SK-N-SH (cell line): ENCODE measurements around the gene TNPO2. TPM values are rescaled to one million over a fixed set of nuclear protein-coding genes. Genes with fewer than 3 reads are reported as not detected.

Source experiments
- CTCF ChIA-PET: fragments of 300-600, 350-600 bp; formaldehyde crosslinking; extraction: SDS; loops from one replicate; lab custom pipeline; 2021; lab: Yijun Ruan, JAX
- POLR2A ChIA-PET: fragments of 350-600 bp; sonication (Branson Sonifier 250); formaldehyde crosslinking; extraction: SDS; loops from one replicate; lab custom pipeline; 2020; ENCODE audit warnings: antibody characterized with exemption, inconsistent platforms; lab: Yijun Ruan, JAX
- DNase-seq: peaks from one replicate; pipeline ENCODE4 v3.0.0; 2012
- H2AFZ ChIP-seq: fragments of 200-600 bp; sonication (generic); 2 replicates; pipeline ENCODE4 v1.8.1; 2016; ENCODE audit warnings: antibody characterized with exemption, mild to moderate bottlenecking, low read depth
- H3F3A ChIP-seq: fragments of 200-600 bp; sonication (generic); replicated peaks from 2 replicates; pipeline ENCODE3; 2016; ENCODE audit warnings: antibody characterized with exemption, mild to moderate bottlenecking; ENCODE audit not compliant: insufficient read depth
- H3K27ac ChIP-seq, 2 experiments: fragments of 200-500 bp in 1 of 2; fragments of 200-600 bp in 1 of 2; sonication (Bioruptor generic) in 1 of 2; sonication (generic), shearing (Covaris generic) in 1 of 2; 2 replicates each; pipeline versions ENCODE4 v1.5.1 to v1.6.1; 2014 to 2016; ENCODE audit warnings: low read depth in 2 of 2, inconsistent platforms in 1 of 2, low read length in 1 of 2, mild to moderate bottlenecking in 1 of 2, mixed read lengths in 1 of 2
- H3K27me3 ChIP-seq: fragments of 200-600 bp; sonication (generic), shearing (Covaris generic); 2 replicates; pipeline ENCODE4 v1.6.1; 2016; ENCODE audit warnings: mixed run types; ENCODE audit not compliant: insufficient read depth
- H3K36me3 ChIP-seq, 2 experiments: fragments of 200-500 bp in 1 of 2; fragments of 200-600 bp in 1 of 2; sonication (Bioruptor generic) in 1 of 2; sonication (generic) in 1 of 2; replicated peaks in 1 of 2; 2 replicates each; pipeline versions ENCODE3 to v1.5.1; 2014 to 2016; ENCODE audit warnings: low read length in 1 of 2, mild to moderate bottlenecking in 1 of 2; ENCODE audit not compliant: insufficient read depth in 2 of 2, control insufficient read depth in 1 of 2
- H3K4me1 ChIP-seq, 2 experiments: fragments of 200-500 bp in 1 of 2; fragments of 200-600 bp in 1 of 2; sonication (Bioruptor generic) in 1 of 2; sonication (generic), shearing (Covaris generic) in 1 of 2; 2 replicates each; pipeline versions ENCODE4 v1.5.1 to v1.6.1; 2014 to 2016; ENCODE audit warnings: low read depth in 1 of 2, low read length in 1 of 2, mixed run types in 1 of 2; ENCODE audit not compliant: insufficient read depth in 2 of 2, control insufficient read depth in 1 of 2
- H3K4me2 ChIP-seq: fragments of 200-600 bp; sonication (generic), shearing (Covaris generic); 2 replicates; pipeline ENCODE4 v1.6.1; 2017; ENCODE audit warnings: mixed run types
- H3K4me3 ChIP-seq, 2 experiments: fragments of 200-500 bp in 1 of 2; fragments of 200-600 bp in 1 of 2; sonication (Bioruptor generic) in 1 of 2; sonication (generic), shearing (Covaris generic) in 1 of 2; 2 replicates each; pipeline versions ENCODE4 v1.5.1 to v1.8.1; 2014 to 2016; ENCODE audit warnings: low read depth in 2 of 2, inconsistent platforms in 1 of 2, low read length in 1 of 2, mild to moderate bottlenecking in 1 of 2, mixed read lengths in 1 of 2, moderate library complexity in 1 of 2
- H3K79me2 ChIP-seq: fragments of 200-600 bp; sonication (generic); 2 replicates; pipeline ENCODE4 v1.8.1; 2017; ENCODE audit warnings: mild to moderate bottlenecking; ENCODE audit not compliant: insufficient read depth
- H3K9ac ChIP-seq: fragments of 200-600 bp; sonication (generic); 2 replicates; pipeline ENCODE4 v1.6.1; 2017; ENCODE audit warnings: mixed run types
- H3K9me2 ChIP-seq: fragments of 200-600 bp; sonication (generic); 2 replicates; pipeline ENCODE4 v1.6.1; 2017; ENCODE audit warnings: mixed run types
- H3K9me3 ChIP-seq: fragments of 200-600 bp; sonication (generic); 2 replicates; pipeline ENCODE4 v1.6.1; 2017; ENCODE audit warnings: mixed run types, mild to moderate bottlenecking, moderate library complexity
- H4K20me1 ChIP-seq: fragments of 200-600 bp; sonication (generic); 2 replicates; pipeline ENCODE4 v1.6.1; 2017; ENCODE audit warnings: mild to moderate bottlenecking, mixed run types; ENCODE audit not compliant: insufficient read depth
- NFIC ChIP-seq: IDR thresholded peaks from 2 replicates; pipeline ENCODE4 v1.4.0; 2012; ENCODE audit warnings: borderline replicate concordance
- TCF12 ChIP-seq: IDR thresholded peaks from 2 replicates; pipeline ENCODE4 v1.4.0; 2012
- YY1 ChIP-seq: IDR thresholded peaks from 2 replicates; pipeline ENCODE4 v1.4.0; 2012; ENCODE audit warnings: low read depth, mild to moderate bottlenecking
- WGBS: methylation state at CpG from one replicate; pipeline ENCODE4 v1.1.6; 2017; ENCODE audit warnings: low lambda C conversion rate; 5-methylcytosine and 5-hydroxymethylcytosine counted together
- polyA plus RNA-seq, 3 experiments: library from polyadenylated mRNA; depleted of rRNA; stranded (reverse); fragments of >200 nt; gene quantifications; 2 replicates each; pipeline ENCODE4 v1.2.3, GENCODE V29; 2012
- TF ChIP-seq, protein P1 (sequence below): fragments of 200-600 bp; sonication (generic); IDR thresholded peaks from 2 replicates; pipeline ENCODE4 v1.6.1; 2017; ENCODE audit warnings: antibody characterized with exemption, mild to moderate bottlenecking, moderate library complexity
- TF ChIP-seq, protein P2 (sequence below): IDR thresholded peaks from 2 replicates; pipeline ENCODE4 v1.4.0; 2012; ENCODE audit warnings: low read depth, borderline replicate concordance
- TF ChIP-seq, protein P3 (sequence below): IDR thresholded peaks from 2 replicates; pipeline ENCODE4 v1.4.0; 2012; ENCODE audit warnings: low read depth
- TF ChIP-seq, protein P4 (sequence below): fragments of 150-350 bp; IDR thresholded peaks from 2 replicates; pipeline ENCODE4 v1.6.1; 2017; ENCODE audit warnings: antibody characterized with exemption, low read length, low read depth, borderline replicate concordance
- TF ChIP-seq, protein P5 (sequence below): IDR thresholded peaks from 2 replicates; pipeline ENCODE4; 2012

The TNPO2 gene
- polyA plus RNA-seq, 1 of the 3 experiments (the other 2 are of a cell fraction), result 82.4 TPM

DNA sequence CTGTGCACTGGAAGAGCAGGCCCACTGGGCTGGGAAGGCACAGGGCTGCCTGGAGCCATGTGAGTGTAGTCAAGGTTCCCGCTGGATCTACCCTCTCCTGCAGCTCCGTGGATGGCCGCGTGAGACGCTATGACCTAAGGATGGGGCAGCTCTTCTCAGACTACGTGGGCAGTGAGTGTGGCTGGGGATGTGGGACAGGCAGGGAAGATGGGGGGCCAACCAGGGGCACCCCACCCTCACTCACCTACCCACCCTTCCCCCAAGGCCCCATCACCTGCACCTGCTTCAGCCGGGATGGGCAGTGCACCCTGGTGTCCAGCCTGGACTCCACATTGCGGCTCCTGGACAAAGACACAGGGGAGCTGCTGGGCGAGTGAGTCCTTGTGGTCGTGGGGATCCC is 51.0 kb downstream of the TNPO2 start:
- Histone ChIP-seq H3K36me3 (peaks cover 32 to 39% of the 10 kb centered on the region in 2 experiments), H3F3A (peaks cover 34% of the 10 kb centered on the region), H3K9me2 (no peaks in the 10 kb centered on the region), H3K4me3 (no peak overlapping the region), H3K4me1 (peaks cover 5 to 18% of the 10 kb centered on the region in 2 experiments; a peak in 2 of 4 replicates), H3K4me2 (no peak overlapping the region), H3K79me2 (peaks cover 42% of the 10 kb centered on the region)
- CTCF ChIA-PET, result interaction anchor here (0.6 to 2.6 kb wide), 28 partner anchors 8 to 1329 kb away, joined by 3 to 21 read pairs (median 4); partner anchors contain the start of genes DHPS, FBXW9 and ZNF564
- TF ChIP-seq, protein P1, sequence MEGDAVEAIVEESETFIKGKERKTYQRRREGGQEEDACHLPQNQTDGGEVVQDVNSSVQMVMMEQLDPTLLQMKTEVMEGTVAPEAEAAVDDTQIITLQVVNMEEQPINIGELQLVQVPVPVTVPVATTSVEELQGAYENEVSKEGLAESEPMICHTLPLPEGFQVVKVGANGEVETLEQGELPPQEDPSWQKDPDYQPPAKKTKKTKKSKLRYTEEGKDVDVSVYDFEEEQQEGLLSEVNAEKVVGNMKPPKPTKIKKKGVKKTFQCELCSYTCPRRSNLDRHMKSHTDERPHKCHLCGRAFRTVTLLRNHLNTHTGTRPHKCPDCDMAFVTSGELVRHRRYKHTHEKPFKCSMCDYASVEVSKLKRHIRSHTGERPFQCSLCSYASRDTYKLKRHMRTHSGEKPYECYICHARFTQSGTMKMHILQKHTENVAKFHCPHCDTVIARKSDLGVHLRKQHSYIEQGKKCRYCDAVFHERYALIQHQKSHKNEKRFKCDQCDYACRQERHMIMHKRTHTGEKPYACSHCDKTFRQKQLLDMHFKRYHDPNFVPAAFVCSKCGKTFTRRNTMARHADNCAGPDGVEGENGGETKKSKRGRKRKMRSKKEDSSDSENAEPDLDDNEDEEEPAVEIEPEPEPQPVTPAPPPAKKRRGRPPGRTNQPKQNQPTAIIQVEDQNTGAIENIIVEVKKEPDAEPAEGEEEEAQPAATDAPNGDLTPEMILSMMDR, result no peak
- TF ChIP-seq TCF12 (no peak), NFIC (no peak)
- TF ChIP-seq, protein P2, sequence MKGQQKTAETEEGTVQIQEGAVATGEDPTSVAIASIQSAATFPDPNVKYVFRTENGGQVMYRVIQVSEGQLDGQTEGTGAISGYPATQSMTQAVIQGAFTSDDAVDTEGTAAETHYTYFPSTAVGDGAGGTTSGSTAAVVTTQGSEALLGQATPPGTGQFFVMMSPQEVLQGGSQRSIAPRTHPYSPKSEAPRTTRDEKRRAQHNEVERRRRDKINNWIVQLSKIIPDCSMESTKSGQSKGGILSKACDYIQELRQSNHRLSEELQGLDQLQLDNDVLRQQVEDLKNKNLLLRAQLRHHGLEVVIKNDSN, result no peak
- TF ChIP-seq, protein P3, sequence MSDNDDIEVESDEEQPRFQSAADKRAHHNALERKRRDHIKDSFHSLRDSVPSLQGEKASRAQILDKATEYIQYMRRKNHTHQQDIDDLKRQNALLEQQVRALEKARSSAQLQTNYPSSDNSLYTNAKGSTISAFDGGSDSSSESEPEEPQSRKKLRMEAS, result no peak
- TF ChIP-seq, protein P4, sequence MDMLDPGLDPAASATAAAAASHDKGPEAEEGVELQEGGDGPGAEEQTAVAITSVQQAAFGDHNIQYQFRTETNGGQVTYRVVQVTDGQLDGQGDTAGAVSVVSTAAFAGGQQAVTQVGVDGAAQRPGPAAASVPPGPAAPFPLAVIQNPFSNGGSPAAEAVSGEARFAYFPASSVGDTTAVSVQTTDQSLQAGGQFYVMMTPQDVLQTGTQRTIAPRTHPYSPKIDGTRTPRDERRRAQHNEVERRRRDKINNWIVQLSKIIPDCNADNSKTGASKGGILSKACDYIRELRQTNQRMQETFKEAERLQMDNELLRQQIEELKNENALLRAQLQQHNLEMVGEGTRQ, result no peak
- TF ChIP-seq, all 33 proteins: peak for 0
- no peak for DNase-seq
- no peaks in the 10 kb centered on the region for H3K27me3 ChIP-seq
- POLR2A ChIA-PET, result interaction anchor here (0.7 kb wide), 1 partner anchor 613 kb away, joined by 3 read pairs; no protein-coding TSS in a partner anchor
- no peak overlapping the region for H2AFZ ChIP-seq
- WGBS, result 85% methylated on average over 10 of the region's 10 CpGs
- no peak overlapping the region for H3K27ac ChIP-seq
- H3K9me3 ChIP-seq, result no peaks in the 10 kb centered on the region
- peaks cover 12% of the 10 kb centered on the region for H4K20me1 ChIP-seq
- no peak overlapping the region for H3K9ac ChIP-seq

DNA sequence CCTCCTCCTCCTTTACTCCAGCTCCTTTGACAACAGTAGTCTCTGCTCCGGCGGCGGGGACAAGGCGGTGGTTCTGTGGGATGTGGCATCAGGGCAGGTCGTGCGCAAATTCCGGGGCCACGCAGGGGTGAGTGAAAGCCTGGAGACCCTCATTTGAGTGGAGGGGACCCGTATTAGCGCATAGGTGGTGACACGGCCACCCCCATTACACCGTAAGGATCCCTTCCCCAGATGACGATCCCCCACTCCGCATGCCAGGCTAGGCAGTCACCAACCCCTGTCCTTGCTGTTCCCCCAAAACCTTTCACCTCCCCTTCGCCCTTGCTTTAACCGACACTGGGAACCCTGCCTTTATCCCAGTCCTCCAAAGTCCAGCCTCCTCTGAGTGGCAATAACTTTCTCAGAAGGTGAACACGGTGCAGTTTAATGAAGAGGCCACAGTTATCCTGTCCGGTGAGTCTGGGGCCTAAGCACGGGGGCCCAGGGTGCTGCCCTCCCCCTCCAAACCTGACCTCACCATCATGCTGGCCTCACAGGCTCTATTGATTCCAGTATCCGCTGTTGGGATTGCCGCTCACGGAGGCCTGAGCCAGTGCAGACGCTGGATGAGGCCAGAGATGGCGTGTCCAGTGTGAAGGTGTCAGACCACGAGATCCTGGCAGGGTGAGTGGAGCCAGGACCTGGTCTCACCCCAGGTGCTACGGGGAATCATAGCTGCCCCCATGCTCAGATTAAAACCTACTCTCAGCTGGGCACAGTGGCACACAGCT is 53.4 kb downstream of the TNPO2 start:
- H3K4me1 ChIP-seq, result peaks cover 5 to 35% of the 10 kb centered on the region in 2 experiments; a peak in 2 of 4 replicates
- H3K4me3 ChIP-seq, result peak overlapping the region; percentile 80 to 85
- H3K36me3 ChIP-seq, result peaks cover 20 to 22% of the 10 kb centered on the region in 2 experiments
- peak overlapping the region; percentile 89 to 96; a peak in 3 of 4 replicates for H3K27ac ChIP-seq
- ChIA-PET POLR2A (interaction anchor here (1.5 to 1.7 kb wide), 2 partner anchors 11 to 60 kb away, joined by 3 to 6 read pairs; partner anchors contain the start of genes DHPS, ZNF490 and ZNF791), CTCF (interaction anchor here (1.0 to 2.9 kb wide), 7 partner anchors 10 to 175 kb away, joined by 3 to 21 read pairs (median 4); partner anchors contain the start of gene DHPS)
- peak overlapping the region; percentile 82; the same call in 1 of the 2 replicates for H2AFZ ChIP-seq
- 39% methylated on average over 25 of the region's 26 CpGs for WGBS
- no peaks in the 10 kb centered on the region for H3K9me2 ChIP-seq
- peak overlapping the region; percentile 90 for H3K4me2 ChIP-seq
- TF ChIP-seq, protein P5, sequence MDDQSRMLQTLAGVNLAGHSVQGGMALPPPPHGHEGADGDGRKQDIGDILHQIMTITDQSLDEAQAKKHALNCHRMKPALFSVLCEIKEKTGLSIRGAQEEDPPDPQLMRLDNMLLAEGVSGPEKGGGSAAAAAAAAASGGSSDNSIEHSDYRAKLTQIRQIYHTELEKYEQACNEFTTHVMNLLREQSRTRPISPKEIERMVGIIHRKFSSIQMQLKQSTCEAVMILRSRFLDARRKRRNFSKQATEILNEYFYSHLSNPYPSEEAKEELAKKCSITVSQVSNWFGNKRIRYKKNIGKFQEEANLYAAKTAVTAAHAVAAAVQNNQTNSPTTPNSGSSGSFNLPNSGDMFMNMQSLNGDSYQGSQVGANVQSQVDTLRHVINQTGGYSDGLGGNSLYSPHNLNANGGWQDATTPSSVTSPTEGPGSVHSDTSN, result 0 out of 2 replicates have a peak, but pooled peaks have one; percentile 1
- TF ChIP-seq YY1, result no peak
- H3K9me3 ChIP-seq, result no peaks in the 10 kb centered on the region
- DNase-seq, result no peak
- no peaks in the 10 kb centered on the region for H3K27me3 ChIP-seq
- H3F3A ChIP-seq, result peaks cover 28% of the 10 kb centered on the region
- H4K20me1 ChIP-seq, result no peaks in the 10 kb centered on the region
- H3K79me2 ChIP-seq, result peaks cover 55% of the 10 kb centered on the region
- H3K9ac ChIP-seq, result peak overlapping the region; percentile 76
